Erythroblast (primary cell): ENCODE measurements around the gene PIK3CA.
A peak's percentile ranks its signal among the peaks of the same experiment; 100 is the strongest.
"Not testable (repeated sequence)": the region's sequence is repeated elsewhere in the genome, so short reads cannot be mapped to it uniquely, and the experiment has no call there.

Experiments used
- DNase-seq, 2 experiments: peaks; one replicate each; lab custom pipeline; 2025; lab: John Stamatoyannopoulos, UW
- GATA1 ChIP-seq: IDR thresholded peaks from 2 replicates; pipeline ENCODE4 v1.6.1; 2011; ENCODE audit warnings: low read depth, mild to moderate bottlenecking, control low read depth, low read length, moderate library complexity
- POLR2A ChIP-seq: IDR thresholded peaks from 2 replicates; pipeline ENCODE4 v1.6.1; 2011; ENCODE audit warnings: mild to moderate bottlenecking, low read length

Gene PIK3CA

GRCh38 chr3:179268400-179269051, 120.4 kb downstream of the PIK3CA start:
- TF ChIP-seq GATA1 = no peak
- TF ChIP-seq POLR2A = no peak
- DNase-seq = no peak

DNA sequence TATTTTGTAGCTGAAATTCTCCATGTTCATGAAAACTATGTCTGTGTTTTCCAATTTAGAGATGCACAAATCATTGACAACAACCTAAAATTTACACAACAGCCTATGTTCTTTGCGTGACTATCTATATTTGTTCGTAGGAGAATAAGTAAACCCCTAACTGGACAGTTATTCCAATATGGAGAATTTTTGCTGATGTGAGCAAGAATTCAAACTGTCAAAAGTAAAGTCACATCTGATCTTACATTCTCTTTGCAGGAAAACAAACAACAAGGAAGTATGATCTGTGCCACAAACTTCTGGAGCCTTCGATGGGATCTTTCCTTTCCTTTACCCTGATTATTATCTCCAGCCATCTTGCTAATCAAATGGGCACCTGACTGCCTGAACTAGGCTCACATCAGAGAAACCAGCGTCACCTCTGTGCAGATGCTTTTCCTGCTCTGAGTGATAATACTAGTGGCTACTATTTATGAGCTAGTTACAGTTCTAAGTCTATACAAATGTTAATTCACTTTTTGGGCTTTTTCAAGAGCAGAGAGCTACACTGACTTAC, 121.1 kb downstream of the PIK3CA start:
- TF ChIP-seq GATA1 (no peak), POLR2A (no peak)
- DNase-seq = peak in 1 of 2 experiments; percentile 48

GRCh38 chr3:179272385-179272784, 124.2 kb downstream of the PIK3CA start:
- DNase-seq = peak; percentile 6 to 31
- TF ChIP-seq POLR2A = no peak
- TF ChIP-seq GATA1 = no peak

DNA sequence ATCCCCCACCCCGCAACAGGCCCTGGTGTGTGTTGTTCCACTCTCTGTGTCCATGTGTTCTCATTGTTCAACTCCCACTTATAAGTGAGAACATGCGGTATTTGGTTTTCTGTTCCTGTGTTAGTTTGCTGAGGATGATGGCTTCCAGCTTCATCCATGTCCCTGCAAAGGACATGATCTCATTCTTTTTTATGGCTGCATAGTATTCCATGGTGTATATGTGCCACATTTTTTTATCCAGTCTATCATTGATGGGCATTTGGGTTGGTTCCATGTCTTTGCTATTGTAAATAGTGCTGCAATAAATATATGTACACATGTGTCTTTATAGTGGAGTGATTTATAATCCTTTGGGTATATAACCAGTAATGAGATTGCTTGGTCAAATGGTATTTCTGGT, 126.3 kb downstream of the PIK3CA start:
- DNase-seq = not testable (repeated sequence)

- no peak for TF ChIP-seq POLR2A
- TF ChIP-seq GATA1 = no peak
- DNase-seq = no peak
Measured at GRCh38 chr3:179276001-179276400, 127.8 kb downstream of the PIK3CA start.

DNA sequence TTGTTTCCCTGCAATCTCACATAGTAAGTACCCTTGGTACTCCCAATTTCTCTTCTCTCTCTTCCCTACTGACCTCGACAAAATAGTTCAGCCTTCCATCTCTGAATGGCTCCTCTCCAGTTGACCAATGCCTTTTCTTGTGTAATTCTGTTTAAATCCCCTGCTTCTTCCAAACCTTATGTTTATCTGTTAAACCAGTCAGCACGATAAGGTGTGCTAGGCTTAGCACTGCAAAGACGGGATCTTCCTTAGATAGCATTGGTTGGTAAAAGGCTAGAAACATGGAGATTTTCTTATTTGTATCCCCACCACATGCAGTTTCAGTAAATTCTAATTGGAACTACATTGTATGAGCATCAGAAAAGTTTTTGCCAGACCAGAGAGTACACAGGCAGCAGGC, 128.6 kb downstream of the PIK3CA start:
- DNase-seq = no peak
- TF ChIP-seq GATA1 (no peak), POLR2A (no peak)

DNA sequence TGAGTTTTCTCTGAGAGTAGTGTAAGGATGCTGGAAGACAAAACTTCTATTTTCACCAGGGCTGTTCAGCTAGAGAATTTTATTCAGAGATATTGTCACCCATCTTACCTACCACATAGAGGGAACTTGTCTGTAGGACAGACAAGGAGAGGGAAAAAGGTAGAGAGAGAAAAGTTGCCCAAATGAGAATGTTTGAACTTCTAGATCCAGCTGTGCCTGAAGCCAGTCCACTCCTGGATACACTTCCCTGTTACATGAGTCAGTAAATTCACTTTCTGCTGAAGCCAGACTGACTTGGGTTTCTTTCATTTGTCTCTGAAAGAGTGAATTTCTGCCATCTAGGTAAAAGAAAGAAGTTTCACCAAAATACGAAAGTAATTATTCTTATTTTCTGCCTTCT, 130.0 kb downstream of the PIK3CA start:
- TF ChIP-seq POLR2A (no peak), GATA1 (no peak)
- DNase-seq = no peak

DNA sequence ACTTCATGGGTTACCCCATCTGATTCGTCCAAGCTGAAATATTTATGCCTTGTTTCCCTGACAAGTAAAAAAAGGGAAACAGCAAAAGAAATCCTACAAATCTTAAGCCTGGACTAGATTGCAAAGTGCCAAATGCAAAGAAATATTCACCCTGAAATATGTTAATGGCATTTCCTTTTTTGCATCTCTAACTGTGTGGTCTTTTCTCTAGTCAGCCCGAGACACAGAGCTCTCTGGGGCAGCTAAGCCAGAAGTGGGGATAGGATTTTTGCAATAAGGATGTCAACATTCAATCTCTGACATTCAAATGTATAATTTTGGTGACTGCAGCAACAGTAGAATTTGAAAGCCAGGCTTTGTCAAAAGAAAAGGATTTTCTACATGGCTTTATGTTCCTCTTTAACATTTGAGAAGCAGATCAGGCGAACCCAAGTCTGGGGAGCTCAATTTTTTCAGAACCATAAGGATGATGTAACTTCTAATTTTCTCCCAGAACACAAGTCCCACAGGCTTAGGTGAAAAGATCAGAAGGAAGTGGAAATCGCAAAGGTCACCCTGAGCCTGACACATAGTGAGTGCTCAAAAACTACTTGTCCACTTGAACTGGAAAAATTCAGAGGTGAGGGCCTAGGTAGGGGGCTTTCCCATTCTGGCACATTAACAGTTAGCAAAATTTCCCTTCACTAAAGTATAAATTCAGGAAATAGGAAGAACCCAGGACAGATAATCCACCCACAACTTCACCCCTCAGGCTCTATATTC, 131.0 kb downstream of the PIK3CA start:
- no peak for TF ChIP-seq POLR2A
- no peak for TF ChIP-seq GATA1
- DNase-seq = no peak

DNA sequence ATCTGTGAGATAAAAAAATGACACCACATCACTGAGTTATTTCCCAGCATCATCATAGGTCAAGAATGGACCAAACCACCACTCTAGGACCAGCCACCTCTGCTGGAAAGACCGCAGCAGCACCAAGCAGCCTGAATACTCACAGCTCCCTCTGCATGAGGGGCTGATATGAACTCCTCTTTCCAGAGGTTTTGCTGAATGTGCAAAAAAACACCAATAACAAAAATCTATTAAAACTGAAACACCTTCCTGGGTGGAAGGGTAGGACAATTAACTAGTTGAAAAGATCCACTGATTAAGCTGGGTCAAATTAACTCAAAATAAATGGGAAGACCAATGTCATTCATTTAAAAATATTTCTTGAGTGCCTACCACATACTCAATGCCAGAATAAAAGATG, 131.7 kb downstream of the PIK3CA start:
- TF ChIP-seq GATA1 = no peak
- no peak for TF ChIP-seq POLR2A
- DNase-seq = no peak

DNA sequence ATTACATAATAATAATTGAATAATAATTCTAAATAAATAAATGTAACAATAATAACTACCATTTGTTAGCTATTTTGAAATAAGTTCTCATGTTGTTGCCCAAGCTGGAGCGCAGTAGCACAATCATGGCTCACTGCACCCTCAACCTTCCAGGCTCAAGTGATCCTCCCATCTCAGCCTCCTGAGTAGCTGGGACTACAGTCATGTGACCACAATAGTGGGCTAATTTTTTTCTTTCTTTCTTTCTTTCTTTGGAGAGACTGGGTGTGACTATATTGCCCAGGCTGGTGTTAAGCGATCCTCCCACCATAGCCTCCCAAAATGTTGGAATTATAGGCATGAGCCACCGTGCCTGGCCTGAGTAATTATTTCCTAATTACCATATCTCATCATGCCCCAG, 133.7 kb downstream of the PIK3CA start:
- DNase-seq = no peak
- TF ChIP-seq POLR2A = no peak
- no peak for TF ChIP-seq GATA1

- no peak for DNase-seq
- TF ChIP-seq POLR2A = no peak
- TF ChIP-seq GATA1 = no peak
Measured at GRCh38 chr3:179286331-179286730, 138.2 kb downstream of the PIK3CA start.

- TF ChIP-seq POLR2A (no peak), GATA1 (no peak)
- DNase-seq = no peak
Measured at GRCh38 chr3:179288845-179289244, 140.7 kb downstream of the PIK3CA start.

DNA sequence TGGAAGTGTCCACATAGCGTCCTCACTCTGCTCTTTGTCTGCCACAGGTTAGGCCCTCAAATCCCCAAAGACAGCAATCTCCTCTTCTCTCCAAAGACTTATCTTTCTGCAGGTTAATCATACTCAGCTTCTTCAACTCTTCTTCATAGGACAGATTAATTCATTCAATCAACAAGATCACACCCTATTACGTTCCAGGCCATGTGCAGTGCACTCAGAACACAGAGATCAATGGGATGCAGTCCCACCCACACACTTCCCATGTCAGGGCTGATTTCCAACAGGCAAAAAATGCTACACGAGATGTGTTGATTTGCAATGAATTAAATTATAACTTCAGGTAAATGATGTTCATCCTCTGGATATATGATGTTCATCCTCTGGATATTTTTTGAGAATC, 141.1 kb downstream of the PIK3CA start:
- no peak for DNase-seq
- no peak for TF ChIP-seq GATA1
- no peak for TF ChIP-seq POLR2A
